Keratinocyte (primary cell): ENCODE data around the gene AP3S1.

ENCODE experiments used
- EZH2 ChIP-seq: IDR thresholded peaks from one replicate; pipeline ENCODE4 v1.6.1; 2012; ENCODE audit warnings: inconsistent platforms, mild to moderate bottlenecking, low read length, moderate library complexity
- TF ChIP-seq, protein P1 (sequence below), 3 experiments: IDR thresholded peaks in 1 of 3; conservative IDR thresholded peaks in 1 of 3; optimal IDR thresholded peaks in 1 of 3; 2 replicates in 2 of 3; 3 replicates in 1 of 3; pipeline versions ENCODE3 to v1.5.1; 2011; ENCODE audit warnings: low read length in 3 of 3, mild to moderate bottlenecking in 3 of 3, moderate library complexity in 2 of 3, control low read depth in 1 of 3, inconsistent platforms in 1 of 3; ENCODE audit not compliant: insufficient read depth in 2 of 3; ENCODE audit errors: extremely low read depth in 1 of 3

DNA sequence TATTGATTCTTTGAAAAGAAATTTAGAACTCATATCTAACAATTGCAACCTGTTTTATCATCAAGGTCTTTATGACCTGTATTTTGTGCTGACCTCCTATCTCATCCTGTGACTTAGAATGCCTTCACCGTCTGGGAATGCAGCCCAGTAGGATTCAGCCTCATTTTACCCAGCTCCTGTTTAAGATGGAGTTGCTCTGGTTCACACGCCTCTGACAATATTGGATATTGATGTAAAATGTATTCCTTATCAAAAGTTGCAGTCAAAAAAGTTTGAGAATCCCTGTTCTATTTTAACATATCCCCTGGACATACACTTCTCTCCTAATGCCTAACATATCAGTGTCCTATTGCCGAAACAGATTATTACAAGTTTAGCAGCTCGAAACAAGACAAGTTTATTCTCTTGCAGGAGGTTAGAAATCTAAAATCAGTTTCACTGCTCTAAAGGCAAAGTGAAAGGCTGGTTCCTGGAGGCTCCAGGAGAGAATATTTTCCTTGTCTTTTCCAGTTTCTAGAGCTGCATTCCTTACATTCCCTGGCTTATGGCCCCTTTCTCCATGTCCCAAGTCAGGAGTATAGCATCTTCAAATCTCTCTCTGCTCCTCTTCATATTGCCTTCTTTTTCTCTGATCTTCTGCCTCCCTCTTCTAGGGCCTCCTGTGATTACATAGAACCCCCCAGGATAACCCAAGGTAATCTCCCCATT lies 89.0 kb downstream of the AP3S1 start:
- TF ChIP-seq, protein P1, sequence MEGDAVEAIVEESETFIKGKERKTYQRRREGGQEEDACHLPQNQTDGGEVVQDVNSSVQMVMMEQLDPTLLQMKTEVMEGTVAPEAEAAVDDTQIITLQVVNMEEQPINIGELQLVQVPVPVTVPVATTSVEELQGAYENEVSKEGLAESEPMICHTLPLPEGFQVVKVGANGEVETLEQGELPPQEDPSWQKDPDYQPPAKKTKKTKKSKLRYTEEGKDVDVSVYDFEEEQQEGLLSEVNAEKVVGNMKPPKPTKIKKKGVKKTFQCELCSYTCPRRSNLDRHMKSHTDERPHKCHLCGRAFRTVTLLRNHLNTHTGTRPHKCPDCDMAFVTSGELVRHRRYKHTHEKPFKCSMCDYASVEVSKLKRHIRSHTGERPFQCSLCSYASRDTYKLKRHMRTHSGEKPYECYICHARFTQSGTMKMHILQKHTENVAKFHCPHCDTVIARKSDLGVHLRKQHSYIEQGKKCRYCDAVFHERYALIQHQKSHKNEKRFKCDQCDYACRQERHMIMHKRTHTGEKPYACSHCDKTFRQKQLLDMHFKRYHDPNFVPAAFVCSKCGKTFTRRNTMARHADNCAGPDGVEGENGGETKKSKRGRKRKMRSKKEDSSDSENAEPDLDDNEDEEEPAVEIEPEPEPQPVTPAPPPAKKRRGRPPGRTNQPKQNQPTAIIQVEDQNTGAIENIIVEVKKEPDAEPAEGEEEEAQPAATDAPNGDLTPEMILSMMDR (optimal IDR thresholded peaks at IDR 0.05 in 1 of 3, IDR thresholded peaks at IDR 0.05 in 1 of 3, conservative IDR thresholded peaks at IDR 0.05 in 1 of 3; ENCODE audit: extremely low read depth in 1 of 3, insufficient read depth in 2 of 3, low read length in 3 of 3) = no peak
- TF ChIP-seq EZH2 = no peak
